Nephron progenitor cell (in vitro differentiated cells): ENCODE data around the gene TPX2.

Experiments
- DNase-seq: peaks from one replicate; pipeline ENCODE4 v3.0.0; 2021
- H3K27ac Mint-ChIP-seq: 2 replicates; pipeline ENCODE4 v1.8.0; 2021; ENCODE audit warnings: mild to moderate bottlenecking, moderate library complexity, mixed read lengths
- H3K27me3 Mint-ChIP-seq: 2 replicates; pipeline ENCODE4 v1.8.0; 2021; ENCODE audit warnings: mild to moderate bottlenecking, low read depth, mixed read lengths; ENCODE audit not compliant: poor library complexity
- H3K36me3 Mint-ChIP-seq: 2 replicates; pipeline ENCODE4 v1.8.0; 2021; ENCODE audit warnings: low read depth, mixed read lengths
- H3K4me1 Mint-ChIP-seq: 2 replicates; pipeline ENCODE4 v1.8.0; 2021; ENCODE audit warnings: mixed read lengths
- H3K4me3 Mint-ChIP-seq: 2 replicates; pipeline ENCODE4 v1.8.0; 2021; ENCODE audit warnings: mild to moderate bottlenecking, moderate library complexity, mixed read lengths
- H3K9me3 Mint-ChIP-seq: 2 replicates; pipeline ENCODE4 v1.8.0; 2021; ENCODE audit warnings: mild to moderate bottlenecking, moderate library complexity, mixed read lengths
- TF ChIP-seq, protein P1 (sequence below): fragments of 200-600 bp; sonication (generic); IDR thresholded peaks from 2 replicates; pipeline ENCODE4 v1.5.0; 2021; ENCODE audit warnings: antibody characterized with exemption

The TPX2 gene

DNA sequence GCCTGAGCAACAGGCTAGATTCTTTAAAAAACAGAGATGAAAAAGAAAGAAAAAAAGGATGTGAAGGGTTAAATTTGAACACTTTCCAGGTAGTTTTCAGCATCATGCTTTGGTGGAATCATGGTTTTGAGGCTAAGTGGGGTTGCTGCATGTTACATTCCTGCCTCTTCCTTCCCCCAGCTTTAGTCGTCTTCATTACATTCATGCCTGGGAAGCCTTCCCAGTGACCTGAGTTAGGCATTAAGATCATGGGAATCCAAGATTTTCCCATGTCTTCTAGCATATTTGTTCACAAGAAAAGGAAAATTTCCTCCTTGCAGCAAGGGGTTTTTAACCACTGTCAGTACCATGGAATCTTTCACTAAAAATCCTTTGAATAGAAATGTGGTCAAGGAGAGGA, 12.0 kb downstream of the TPX2 start:
- H3K9me3 Mint-ChIP-seq = no peaks in the 10 kb centered on the region

DNA sequence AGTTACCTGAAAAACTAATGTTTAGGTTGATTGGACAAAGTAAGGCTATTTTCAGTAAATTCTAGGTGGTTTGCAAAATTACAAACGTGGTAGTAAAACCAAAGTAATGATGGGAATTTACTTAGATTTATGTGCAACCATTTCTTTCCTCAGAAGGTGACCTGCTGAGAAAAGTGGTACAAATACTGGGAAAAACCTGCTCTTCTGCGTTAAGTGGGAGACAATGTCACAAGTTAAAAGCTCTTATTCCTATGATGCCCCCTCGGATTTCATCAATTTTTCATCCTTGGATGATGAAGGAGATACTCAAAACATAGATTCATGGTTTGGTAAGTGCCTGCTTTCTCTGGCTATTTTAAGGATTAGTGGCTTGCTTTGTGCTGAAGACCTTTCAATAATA, 18.2 kb downstream of the TPX2 start:
- H3K4me1 Mint-ChIP-seq = peaks cover 10% of the 10 kb centered on the region
- TF ChIP-seq, protein P1, sequence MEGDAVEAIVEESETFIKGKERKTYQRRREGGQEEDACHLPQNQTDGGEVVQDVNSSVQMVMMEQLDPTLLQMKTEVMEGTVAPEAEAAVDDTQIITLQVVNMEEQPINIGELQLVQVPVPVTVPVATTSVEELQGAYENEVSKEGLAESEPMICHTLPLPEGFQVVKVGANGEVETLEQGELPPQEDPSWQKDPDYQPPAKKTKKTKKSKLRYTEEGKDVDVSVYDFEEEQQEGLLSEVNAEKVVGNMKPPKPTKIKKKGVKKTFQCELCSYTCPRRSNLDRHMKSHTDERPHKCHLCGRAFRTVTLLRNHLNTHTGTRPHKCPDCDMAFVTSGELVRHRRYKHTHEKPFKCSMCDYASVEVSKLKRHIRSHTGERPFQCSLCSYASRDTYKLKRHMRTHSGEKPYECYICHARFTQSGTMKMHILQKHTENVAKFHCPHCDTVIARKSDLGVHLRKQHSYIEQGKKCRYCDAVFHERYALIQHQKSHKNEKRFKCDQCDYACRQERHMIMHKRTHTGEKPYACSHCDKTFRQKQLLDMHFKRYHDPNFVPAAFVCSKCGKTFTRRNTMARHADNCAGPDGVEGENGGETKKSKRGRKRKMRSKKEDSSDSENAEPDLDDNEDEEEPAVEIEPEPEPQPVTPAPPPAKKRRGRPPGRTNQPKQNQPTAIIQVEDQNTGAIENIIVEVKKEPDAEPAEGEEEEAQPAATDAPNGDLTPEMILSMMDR = no peak
- peaks cover 4% of the 10 kb centered on the region for H3K9me3 Mint-ChIP-seq
- DNase-seq = no peak
- H3K27me3 Mint-ChIP-seq = no peaks in the 10 kb centered on the region
- H3K4me3 Mint-ChIP-seq = no peak overlapping the region
- no peak overlapping the region for H3K27ac Mint-ChIP-seq
- H3K36me3 Mint-ChIP-seq = peaks cover 73% of the 10 kb centered on the region

More for the DNA sequence above, 12.0 kb downstream of the TPX2 start:
- Mint-ChIP-seq H3K27me3 (no peaks in the 10 kb centered on the region), H3K4me1 (peaks cover 29% of the 10 kb centered on the region), H3K27ac (no peak overlapping the region), H3K36me3 (peaks cover 56% of the 10 kb centered on the region), H3K4me3 (no peak overlapping the region)
- DNase-seq = no peak
- TF ChIP-seq, protein P1 = no peak

DNA sequence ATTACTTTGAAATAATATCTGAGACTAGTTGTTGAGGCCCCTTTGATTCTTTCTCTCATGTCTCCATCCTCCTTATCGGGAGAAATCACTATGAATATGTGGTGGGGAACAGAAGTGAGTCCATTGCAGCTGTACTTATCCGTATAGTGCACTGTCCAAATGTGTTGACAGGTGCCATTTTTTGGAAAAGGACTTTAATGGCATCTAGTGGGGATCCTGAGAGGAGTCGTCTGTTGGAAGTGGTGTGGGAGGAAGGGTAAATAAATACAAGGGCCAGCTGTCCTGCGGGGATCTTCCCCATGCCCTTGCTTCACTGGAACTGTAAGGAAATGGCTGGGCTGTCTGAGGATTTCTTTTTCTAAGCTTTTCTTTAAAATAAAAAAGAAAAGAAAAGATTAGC, 19.4 kb downstream of the TPX2 start:
- peaks cover 10% of the 10 kb centered on the region for H3K4me1 Mint-ChIP-seq
- H3K9me3 Mint-ChIP-seq = peaks cover 12% of the 10 kb centered on the region
- no peak for DNase-seq
- no peaks in the 10 kb centered on the region for H3K27me3 Mint-ChIP-seq
- H3K36me3 Mint-ChIP-seq = peaks cover 73% of the 10 kb centered on the region
- no peak overlapping the region for H3K4me3 Mint-ChIP-seq
- peak overlapping the region; percentile 62 for H3K27ac Mint-ChIP-seq
- TF ChIP-seq, protein P1 = no peak

DNA sequence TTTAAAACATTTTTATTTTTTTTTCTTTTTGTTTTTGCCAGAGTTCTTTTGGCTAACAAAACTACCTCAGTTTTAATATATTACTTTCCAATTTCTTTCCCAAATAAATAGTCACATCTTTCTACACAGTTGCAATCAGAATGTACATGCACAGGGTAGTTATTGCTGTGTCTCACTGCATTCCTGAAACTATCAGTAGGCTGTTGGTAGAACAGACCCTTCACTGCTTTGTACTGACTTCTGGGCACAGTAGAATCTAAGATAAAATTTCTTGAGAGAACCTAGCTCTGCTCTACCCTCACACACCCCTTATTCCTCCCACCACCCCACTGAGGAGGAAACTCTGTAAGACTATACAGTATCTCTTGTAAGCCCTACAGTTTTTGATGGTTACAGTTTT, 19.9 kb downstream of the TPX2 start:
- H3K27me3 Mint-ChIP-seq = no peaks in the 10 kb centered on the region
- no peak for DNase-seq
- peaks cover 10% of the 10 kb centered on the region for H3K4me1 Mint-ChIP-seq
- H3K36me3 Mint-ChIP-seq = peaks cover 71% of the 10 kb centered on the region
- peak overlapping the region; percentile 62 for H3K27ac Mint-ChIP-seq
- TF ChIP-seq, protein P1 = no peak
- H3K9me3 Mint-ChIP-seq = peaks cover 12% of the 10 kb centered on the region
- no peak overlapping the region for H3K4me3 Mint-ChIP-seq

DNA sequence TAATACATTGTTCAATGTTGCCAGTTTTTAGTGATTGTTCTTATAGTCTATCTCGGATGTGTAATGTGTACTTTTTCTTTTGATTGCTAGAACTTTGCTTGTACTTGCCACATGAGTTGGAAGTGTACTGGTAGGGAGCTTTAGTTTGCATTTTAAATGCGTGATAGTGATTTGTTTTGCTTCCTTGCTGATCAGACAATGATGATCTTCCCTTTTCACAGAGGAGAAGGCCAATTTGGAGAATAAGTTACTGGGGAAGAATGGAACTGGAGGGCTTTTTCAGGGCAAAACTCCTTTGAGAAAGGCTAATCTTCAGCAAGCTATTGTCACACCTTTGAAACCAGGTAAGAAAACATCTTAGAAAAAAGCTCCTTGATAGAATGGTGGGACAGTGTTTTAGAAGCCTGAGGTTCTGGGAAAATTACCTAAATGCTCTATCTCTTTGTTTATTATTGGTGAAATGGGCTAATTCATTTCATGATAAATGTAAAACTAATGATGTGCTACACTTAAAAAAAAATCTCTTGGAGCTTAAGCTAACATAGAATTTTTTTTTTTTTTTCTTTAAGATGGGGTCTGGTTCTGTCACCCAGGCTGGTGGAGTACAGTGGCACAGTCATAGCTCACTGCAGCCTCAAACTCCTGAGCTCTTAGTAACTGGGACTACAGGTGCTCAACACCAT, 20.9 kb downstream of the TPX2 start:
- H3K36me3 Mint-ChIP-seq = peaks cover 73% of the 10 kb centered on the region
- peaks cover 12% of the 10 kb centered on the region for H3K9me3 Mint-ChIP-seq
- no peak overlapping the region for H3K4me3 Mint-ChIP-seq
- peaks cover 10% of the 10 kb centered on the region for H3K4me1 Mint-ChIP-seq
- TF ChIP-seq, protein P1 = no peak
- no peaks in the 10 kb centered on the region for H3K27me3 Mint-ChIP-seq
- peak overlapping the region; percentile 4 for H3K27ac Mint-ChIP-seq
- no peak for DNase-seq
